ENCODE measurements around the gene IRF1.
"Not testable (repeated sequence)": the region's sequence is repeated elsewhere in the genome, so short reads cannot be mapped to it uniquely, and the experiment has no call there.

IRF1 gene

DNA sequence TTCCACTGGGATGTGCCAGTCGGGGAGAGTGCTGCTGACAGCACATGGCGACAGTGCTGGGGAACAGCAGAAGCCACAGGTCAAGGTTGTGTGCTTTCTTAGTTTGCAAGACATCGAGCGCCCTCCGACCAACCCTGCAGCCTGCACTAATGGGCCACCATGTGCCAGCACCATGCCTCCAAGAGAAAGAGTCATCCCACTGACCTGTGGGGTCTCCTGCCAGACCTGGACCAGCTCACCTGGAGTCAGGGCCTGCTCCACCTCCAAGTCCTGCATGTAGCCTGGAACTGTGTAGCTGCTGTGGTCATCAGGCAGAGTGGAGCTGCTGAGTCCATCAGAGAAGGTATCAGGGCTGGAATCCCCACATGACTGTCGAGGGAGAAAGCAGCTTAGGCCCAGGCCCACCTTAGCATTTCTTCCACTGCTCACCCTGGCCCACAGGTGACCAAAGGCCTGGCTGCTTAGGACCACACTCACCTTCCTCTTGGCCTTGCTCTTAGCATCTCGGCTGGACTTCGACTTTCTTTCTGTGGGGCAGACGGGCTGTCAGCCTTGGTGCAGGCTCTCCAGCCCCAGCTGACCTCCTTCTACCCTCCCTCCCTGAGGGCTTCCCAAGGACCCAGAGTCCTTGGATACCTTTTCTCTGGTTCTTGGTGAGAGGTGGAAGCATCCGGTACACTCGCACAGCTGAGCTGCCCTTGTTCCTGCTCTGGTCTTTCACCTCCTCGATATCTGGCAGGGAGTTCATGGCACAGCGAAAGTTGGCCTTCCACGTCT lies 4.1 kb downstream of the IRF1 start:
- no peak for DNase-seq

DNA sequence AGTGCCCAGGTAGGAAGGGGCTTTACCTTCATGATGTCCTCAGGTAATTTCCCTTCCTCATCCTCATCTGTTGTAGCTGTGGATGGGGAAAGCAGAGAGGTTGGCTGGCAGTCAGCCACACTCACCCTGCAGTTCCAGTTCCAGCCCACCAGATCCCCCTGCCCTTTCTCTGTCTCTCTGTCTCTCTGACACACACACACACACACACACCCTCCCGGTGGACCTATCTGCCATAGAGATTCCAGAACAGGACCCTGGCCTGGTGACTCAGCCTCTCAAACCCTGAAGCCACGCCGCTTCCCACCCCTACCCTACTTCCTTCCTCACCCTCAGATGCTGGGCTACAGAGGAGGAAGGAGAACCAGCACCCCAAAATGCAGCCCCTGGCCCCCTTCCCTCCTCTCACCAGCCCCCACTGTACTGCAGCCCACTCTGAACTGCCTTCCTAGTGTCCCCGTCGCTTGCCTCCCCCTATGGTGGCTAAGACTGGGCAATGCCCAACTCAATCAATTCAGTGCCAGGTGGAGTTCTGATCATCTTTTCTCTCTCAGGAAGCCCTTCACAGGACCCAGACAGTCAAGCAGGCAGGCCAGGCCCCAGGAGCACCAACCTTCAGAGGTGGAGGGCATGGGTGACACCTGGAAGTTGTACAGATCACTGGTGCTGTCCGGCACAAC lies 4.8 kb downstream of the IRF1 start:
- DNase-seq, result no peak

DNA sequence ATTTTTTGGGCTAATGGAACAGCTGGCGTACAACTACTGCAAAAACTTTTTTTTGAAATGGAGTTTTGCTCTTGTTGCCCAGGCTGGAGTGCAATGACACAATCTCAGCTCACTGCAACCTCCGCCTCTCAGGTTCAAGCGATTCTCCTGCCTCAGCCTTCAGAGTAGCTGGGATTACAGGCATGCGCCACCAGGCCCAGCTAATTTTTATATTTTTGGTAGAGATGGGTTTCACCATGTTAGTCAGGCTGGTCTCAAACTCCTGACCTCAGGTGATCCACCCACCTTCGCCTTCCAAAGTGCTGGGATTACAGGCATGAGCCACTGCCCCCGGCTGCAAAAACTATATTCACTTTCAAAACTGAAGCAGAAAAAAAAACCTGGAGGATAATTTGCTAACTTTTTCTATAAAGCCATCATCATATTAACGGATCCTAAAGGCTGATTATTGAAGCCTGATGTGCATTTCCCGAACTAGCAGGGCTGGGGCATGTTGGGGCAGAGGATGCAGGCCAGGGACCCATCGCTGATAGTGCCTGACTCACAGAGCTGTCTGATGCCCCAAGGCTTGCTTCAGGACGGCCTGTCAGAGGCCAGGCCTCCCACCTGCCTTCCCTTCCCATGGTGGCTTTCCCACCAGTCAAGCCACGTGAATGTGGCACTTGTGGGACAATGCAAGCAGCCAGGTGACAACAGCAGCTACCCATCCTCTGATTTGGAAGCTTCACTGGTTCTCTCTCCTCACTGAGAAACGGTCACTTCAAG lies 5.5 kb downstream of the IRF1 start:
- not testable (repeated sequence) for DNase-seq

DNA sequence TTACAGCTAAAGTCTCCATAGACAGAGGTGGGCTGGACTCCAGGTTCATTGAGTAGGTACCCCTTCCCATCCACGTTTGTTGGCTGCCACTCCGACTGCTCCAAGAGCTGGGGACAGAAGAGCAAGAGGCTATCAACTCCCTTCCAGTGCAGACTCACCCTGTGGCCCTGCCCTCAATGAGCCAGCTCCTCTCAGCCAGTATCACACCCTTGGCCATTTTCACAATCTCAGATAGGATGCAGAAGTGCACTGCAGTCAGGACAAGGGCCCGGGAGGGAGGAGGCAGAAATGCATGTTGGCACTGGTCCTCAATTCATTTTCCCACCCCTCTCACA lies 6.2 kb downstream of the IRF1 start:
- DNase-seq, result no peak

DNA sequence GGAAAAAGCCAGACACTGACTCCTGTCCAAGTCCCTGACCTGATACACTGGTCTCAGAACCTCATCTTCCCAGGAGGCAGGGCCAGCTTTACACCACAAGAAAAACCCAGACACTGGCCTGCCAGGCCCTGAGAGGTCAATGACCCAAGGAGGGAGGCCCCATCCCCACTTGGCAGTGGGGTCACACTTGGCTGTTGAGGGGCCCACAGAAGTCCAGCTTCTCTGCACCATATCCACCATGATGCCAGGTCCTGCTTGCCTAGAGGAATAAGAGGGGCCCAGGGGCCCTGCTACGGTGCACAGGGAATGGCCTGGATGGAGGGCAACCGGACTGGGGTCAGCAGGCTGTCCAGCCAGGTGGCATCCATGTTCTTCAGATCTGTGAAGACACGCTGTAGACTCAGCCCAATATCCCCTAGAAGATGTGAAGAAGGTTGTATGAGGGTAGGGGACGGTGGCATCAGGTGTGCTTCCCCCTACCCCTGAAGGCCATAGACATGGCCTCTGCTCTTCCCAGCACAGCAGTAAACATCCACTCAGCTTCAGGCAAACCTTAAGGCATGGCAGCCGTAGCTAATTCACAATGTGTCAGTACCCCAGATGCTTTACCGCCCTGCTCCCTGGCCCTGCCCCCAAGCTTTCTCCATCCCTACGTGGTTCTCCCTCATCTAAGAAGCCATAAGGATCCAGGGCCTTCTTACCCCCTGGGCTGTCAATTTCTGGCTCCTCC lies 6.7 kb downstream of the IRF1 start:
- DNase-seq, result no peak

DNA sequence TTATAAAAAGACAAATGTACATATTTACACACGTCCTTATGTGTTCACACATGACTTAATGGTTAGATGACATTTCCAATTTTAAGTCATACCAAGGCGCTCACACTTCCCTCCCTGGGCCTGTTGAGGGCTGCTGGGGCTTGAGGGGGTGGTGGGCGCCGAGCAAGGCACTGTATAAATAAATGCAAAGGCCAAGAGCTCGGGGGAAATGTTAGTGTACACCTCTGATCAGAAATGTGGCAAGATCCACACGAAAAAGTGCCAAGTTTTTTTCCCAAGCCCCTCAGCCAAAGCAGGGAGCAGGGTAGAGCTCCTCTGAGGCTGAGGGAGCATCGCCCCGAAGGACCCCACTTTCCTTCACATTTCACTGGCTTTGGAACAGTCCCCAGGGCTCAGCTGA lies 7.5 kb downstream of the IRF1 start:
- DNase-seq, result no peak

DNA sequence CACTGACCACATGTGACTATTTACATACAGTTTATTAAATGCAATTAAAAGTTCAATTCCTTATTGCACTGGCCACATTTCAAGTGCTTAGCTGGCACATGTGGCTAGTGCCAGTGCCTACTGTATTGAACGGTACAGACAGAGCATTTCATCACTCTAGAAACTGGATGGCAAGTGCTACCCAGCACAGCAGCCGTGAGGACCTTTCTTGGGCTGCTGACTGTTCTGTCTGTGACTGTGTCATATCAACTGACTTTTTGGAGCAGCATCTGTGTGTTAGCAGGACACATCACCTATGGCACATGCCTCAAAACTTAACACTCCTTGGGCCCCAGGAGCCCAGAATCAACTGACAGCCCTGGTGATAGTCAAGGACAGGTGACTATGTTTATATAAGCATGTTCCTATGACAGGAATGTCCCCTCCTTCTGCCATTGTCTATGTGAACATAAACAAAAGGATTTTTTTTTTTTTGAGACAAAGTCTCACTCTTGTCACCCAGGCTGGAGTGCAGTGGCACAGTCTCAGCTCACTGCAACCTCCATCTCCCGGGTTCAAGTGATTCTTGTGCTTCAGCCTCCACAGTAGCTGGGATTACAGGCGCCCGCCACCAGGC lies 8.9 kb downstream of the IRF1 start:
- DNase-seq, result no peak

DNA sequence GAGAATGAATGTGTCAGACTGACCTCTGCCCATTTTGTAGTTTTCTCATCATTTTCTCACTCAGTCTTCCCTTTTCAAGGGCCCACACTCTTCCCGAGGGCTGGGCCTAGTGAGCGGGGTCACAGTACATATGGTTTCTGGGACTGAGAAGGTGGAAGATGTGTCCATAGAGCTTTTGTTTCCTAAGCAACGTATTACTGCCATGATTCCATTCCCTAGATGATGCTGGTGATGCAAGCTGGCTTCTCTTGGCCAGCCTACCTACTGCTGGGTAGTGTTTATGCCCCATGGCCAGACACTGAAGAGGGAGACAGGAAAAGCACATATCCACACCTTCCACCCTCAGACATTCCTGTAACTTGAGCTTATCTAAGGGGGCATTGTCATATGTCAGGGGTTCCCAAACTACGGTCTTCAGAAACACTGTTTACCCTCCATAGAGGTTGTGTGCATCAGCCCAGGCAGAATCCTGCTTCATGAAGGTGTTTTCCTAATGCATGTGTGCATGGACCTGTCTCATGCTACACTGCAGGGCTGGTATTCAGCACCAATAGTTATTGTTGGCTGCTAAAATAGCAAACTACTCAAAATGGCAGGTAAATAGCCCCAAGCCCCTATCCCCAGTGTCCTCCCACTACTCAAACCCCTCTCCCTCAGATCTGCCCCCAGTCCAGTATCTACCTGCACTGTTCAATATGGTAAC lies 9.5 kb downstream of the IRF1 start:
- no peak for DNase-seq

DNA sequence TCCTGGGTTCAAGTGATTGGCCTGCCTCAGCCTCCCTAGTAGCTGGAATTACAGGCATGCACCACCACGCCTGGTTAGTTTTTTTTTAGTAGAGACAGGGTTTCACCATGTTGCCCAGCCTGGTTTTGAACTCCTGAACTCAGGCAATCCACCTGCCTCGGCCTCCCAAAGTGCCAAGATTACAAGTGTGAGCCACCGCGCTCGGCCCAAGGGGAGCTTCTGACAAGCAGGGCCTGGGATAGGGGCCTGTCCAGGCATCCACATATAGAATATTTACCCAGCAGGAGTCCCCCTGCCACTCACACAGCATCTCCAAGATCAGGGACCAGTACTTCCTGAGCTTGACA lies 10.1 kb downstream of the IRF1 start:
- no peak for DNase-seq

DNA sequence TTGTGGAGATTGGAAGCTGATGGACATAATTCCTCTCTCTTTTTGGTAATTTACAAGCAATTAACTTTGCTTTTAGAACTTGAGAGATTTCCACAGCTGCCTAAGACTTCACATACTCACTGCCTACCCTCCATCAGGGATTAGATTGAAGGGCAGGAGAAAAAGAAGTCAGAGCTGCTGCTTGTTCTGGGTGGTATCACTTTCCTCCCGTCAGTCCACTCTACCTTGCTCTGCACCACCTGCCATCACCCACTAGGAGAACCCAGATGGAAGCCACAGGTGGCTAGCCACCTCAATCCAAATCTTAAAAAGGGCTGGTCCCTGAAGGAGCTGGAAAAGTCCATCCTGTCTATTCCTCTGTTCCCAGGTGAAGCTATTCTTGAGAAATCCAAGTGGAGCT lies 10.5 kb downstream of the IRF1 start:
- no peak for DNase-seq

DNA sequence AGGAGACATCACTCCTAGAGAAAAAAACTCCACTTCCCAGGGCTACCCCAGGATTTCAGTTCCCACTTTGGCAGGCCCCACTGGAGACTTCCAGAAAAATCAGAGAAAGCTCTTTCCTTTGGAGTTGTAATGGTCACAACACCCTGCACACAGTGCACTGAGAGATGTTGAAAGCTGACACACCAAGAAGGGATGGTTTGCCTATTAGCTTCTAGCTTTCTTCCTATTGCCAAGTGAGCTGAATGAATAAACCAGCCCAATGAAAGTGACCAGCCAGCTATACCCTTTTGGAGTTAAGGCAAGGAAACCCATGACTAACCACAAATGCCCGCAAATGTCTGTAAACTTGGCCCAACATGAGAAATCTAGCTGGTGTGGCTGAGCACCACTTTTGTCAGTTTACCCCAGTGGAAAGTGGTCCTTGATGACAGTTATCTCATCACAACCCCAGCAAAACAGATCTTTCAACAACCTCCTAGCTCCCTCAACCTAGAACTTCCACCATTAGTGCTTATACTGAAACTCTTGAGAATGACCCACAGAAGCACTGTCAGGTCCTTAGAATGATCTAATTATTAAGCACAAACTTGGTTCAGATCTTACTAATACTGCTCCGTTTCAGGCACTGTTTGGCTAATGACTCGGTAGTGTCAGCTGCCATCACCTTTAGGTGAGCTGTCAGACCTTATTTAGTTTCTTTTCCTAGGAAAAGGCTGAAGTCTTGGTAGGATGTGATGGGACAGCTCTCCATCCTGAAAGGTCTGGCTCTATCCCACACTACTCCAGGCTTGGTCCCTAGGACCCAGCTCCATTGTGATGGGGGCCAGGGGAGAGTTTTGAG lies 11.2 kb downstream of the IRF1 start:
- no peak for DNase-seq

DNA sequence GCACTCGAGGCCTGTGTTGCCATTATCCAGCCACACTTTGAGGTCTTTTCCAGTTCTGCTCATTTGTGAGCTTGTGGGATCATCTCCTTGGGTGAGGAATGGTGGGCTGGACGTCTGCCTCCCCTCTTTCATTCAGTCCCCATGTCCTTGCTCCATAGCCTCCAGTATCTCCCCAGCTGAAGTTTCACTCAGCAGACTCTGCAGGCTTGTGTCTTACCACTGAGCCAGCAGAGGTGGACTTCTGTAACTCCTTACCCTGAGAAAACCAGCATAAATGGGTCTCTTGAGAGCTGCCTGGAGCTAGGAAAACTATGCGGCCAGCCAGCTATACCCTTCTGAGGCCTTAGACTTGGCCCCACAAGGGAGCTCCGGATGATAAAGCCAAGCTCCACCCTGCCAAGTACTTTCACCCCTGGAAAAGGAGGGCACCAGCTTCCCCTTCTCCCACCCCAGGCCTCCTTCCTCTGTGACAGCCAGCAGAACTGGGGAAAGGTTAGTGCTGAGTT lies 12.2 kb downstream of the IRF1 start:
- DNase-seq, result no peak

DNA sequence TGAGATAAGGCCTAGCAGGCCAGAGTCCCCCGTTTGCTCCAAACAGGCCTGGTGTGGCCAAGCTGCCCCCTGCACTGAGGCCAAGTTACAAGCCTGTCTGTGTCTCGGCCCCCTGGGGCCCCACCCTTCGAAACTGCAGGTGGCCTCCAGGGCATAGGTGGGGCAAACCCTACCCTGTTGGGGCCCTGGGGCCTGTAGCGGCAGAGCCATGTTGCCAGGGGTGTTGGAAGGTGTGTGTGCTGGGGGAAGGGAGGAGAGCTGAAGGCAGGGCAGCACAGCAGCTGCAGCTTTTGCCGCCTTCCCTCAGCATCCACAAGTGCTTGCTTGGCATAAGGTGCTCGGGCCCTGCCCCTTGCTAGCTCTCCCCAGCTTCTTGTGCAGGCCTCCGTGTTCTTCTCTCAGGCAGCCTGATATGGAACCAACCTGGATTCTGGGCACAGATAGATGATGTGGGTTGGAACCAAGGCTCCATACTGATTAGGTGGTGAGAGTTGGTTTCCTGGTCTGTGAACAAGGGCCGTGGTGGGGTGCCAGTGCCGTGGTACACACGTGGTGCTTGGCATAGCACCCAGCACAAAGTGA lies 12.7 kb downstream of the IRF1 start:
- DNase-seq, result no peak

DNA sequence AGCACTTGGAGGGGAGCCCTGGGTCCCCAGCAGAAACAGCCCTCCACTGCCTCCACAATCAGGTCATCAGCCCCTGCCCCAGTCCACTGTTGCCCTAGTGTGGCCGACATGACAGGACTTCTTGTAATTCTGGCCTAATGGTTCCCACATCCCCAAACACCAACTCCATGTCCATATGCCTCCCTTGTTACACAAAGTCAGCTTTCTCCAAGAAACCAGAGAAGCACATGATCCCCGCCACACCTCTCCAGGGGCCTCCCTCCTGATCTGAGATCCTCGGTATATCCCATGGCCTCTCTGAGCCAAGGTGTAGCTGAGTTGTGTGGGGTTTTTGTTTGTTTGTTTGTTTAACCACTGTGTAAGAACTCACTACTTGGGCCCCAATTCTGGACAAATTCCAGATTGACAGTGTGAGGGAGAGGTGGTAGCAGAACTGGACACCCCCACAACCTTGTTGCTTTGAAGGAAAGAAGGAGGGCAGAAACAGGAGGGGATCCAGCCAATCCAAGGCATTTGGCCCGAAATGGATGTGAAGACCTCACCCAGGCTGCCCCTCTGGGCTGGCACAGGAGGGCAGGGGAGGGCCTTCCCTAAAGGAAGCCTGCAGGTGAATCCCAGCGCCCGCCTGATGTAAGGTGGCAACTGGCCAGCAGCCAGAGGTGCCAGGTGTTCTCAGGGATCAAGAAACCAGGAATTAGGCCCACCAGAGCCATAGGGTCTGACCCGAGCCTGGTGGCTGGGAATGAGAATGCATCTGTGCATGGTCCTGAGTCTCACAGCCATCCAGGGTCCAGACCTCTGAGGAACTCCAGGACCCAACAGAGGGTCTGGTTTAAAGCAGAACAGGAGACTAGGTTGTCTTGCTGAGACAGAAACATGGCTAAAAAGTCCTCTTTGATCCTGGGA lies 13.4 kb downstream of the IRF1 start:
- no peak for DNase-seq

DNA sequence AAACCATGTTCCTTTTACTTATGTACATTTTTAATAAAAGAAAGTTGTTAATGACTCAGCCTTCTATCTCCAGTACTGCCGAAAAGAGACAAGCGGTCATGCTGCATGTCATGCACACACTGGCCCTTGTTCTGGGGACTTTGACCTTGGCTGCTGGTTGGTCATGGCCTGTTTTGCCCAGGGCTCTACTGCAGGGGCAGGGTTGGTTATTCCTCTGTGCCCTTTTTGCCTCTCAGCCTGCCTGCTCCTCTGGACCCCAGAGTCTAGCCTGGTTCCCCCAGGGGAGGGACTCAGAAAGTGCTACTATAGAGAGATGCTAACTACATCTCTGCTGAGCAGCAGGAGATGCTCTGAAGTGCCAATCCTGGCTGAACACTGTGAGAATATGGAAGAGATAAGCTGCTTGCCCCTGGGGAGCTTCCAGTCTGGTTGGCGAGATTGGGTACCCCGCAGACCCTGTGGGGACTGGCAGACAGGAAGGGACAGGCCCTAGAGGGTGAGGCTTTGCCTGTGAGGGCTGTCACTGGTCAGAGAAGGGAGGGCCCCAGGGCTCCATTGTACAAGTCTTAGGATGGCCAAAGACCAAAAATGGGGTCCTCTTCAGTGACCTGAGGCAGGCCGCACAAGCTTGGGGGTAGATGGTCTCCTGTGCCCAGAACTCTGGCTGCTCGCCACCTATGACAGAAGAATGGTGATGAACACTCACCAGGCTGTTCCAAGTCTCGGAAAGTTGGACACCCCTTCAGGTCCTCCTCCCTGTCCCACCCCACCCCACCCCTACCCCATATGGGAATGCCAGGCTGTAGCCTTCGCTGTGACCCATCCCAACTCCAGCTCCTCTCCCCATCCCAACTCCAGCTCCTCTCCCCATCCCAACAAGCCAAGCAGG lies 14.3 kb downstream of the IRF1 start:
- no peak for DNase-seq

DNA sequence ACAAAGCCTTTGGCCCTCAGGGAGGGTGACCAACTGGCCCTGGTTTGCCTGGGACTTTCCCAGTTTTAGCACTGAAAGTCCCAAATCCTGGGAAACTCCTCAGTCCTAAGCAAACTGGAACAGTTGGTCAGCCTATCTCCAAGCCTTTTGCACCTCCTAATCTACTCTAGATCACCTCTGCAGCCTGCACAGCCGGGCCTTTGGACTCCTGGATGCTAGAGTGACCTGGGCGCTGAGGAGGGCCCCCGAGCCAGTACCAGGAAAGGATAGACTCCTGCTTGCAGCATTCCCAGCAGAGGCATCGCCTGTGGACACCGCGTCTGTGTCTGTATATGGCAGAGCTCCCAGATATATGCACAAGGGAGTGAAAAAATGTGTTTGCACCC lies 15.1 kb downstream of the IRF1 start:
- no peak for DNase-seq

DNA sequence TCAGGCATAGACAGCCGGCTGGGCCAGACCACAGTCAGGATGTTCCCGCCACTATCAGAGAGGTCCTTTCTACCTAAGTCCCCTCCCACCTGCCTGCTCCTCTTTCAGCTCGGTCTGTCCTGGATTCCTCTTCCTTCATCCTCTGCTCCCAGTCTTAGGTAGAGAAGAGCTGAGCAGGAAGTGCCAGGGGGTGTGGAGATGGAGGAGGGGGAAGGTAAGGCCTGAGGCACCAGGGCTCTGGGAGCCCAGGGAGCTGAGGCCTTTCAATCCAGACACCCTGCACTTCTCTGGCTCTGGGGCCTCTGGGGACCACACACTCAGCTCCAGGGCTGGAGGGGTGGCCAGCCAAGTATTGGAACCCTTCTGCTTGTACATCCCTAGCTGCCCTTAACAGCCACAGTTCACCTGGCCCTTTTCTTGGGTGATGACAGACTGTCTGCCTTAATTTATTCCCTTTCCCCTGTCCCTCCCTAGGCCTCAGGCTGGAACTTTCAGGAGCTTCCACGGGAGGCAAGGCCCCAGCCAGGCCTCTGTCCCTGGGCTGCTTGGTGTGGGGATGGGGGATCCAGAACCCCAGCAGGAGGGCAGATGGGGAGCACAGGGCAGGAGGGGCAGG lies 15.6 kb downstream of the IRF1 start:
- no peak for DNase-seq

DNA sequence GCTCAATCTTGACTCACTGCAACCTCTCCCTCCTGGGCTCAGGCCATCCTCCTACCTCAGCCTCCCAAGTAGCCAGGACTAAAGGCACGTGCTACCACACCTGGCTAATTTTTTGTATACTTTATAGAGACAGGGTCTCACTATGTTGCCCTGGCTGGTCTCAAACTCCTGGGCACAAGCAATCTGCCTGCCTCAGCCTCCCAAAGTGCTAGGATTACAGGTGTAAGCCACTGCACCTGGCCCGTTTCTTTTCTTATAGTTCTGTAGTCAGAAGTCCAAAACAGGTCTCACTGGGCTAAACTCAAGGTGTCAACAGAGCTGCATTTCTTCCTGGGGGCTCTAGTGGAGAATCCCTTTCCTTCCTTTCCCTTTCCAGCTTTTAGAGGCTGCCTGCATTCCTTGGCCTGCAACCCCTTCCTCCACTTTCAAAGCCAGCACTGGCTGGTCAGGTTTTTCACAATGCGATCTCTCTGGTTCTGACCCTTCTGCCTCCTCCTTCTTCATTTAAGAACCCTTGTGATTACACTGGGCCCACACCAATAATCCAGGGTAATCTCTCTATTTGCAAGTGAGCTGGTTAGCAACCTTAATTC lies 16.3 kb downstream of the IRF1 start:
- DNase-seq, result no peak
